GM12878 (cell line): ENCODE measurements around the gene TSPYL4. TPM values are rescaled to one million over a fixed set of nuclear protein-coding genes. Genes with fewer than 3 reads are reported as not detected.

ENCODE experiments used
- ATAC-seq: fragments of 200-7000 bp; cut with Tn5 transposase; 3 replicates; pipeline ENCODE4 v1.9.1; 2020; ENCODE audit warnings: mild to moderate bottlenecking, moderate library complexity
- BruUV-seq: library from RNA; stranded (reverse); fragments of 400-500 nt; replicated peaks from 2 replicates; lab custom pipeline; 2021; lab: Mats Ljungman, UMichigan
- CTCF ChIA-PET: fragments of 300-600 bp; sonication (Branson Sonifier 250); formaldehyde crosslinking; extraction: SDS; loops from one replicate; lab custom pipeline; 2021; ENCODE audit warnings: inconsistent platforms; lab: Yijun Ruan, JAX
- POLR2A ChIA-PET: fragments of 350-600 bp; formaldehyde crosslinking; extraction: SDS; loops from one replicate; lab custom pipeline; 2021; ENCODE audit warnings: inconsistent platforms; lab: Charles Lee
- RAD21 ChIA-PET: fragments of 300-600 bp; sonication (Branson Sonifier 250); formaldehyde crosslinking; loops from one replicate; lab custom pipeline; 2023; ENCODE audit warnings: antibody characterized with exemption; ENCODE audit not compliant: unreplicated experiment; lab: Charles Lee
- SMC1A ChIA-PET: fragments of 300-600 bp; sonication (Branson Sonifier 250); formaldehyde crosslinking; loops from one replicate; lab custom pipeline; 2023; ENCODE audit not compliant: unreplicated experiment, uncharacterized antibody; lab: Charles Lee
- DNase-seq: peaks from one replicate; pipeline ENCODE4 v3.0.0-alpha.2; 2011; ENCODE audit warnings: low read depth, low spot score
- FAIRE-seq: peaks from 3 replicates; lab custom pipeline; 2011; peaks lifted over from hg19 to GRCh38; lab: Jason Lieb, UNC
- H2AFZ ChIP-seq: 2 replicates; pipeline ENCODE4 v1.6.0; 2011; ENCODE audit warnings: low read depth, low read length, control low read depth; ENCODE audit not compliant: control insufficient read depth
- H3K27ac ChIP-seq: 2 replicates; pipeline ENCODE4 v1.5.1; 2011; ENCODE audit warnings: control low read depth; ENCODE audit not compliant: control insufficient read depth, insufficient read depth
- H3K27me3 ChIP-seq, 2 experiments: replicated peaks in 1 of 2; 2 replicates each; pipeline versions ENCODE4 v1.6.0 to v1.6.1; 2011; ENCODE audit warnings: low read length in 1 of 2; ENCODE audit not compliant: control insufficient read depth in 2 of 2, insufficient read depth in 2 of 2
- H3K36me3 ChIP-seq, 2 experiments: 2 replicates each; pipeline ENCODE4 v1.5.1; 2011; ENCODE audit warnings: low read length in 1 of 2; ENCODE audit not compliant: control insufficient read depth in 2 of 2, insufficient read depth in 2 of 2
- H3K4me1 ChIP-seq: 2 replicates; pipeline ENCODE4 v1.6.1; 2011; ENCODE audit warnings: mild to moderate bottlenecking, low read length, moderate library complexity, mixed read lengths; ENCODE audit not compliant: control insufficient read depth, insufficient read depth
- H3K4me2 ChIP-seq: 2 replicates; pipeline ENCODE4 v1.6.0; 2011; ENCODE audit warnings: control low read depth; ENCODE audit not compliant: control insufficient read depth, insufficient read depth
- H3K4me3 ChIP-seq: fragments of 200-600 bp; sonication (generic); 2 replicates; pipeline ENCODE4 v1.5.1; 2016
- H3K79me2 ChIP-seq: 2 replicates; pipeline ENCODE4 v1.6.0; 2011; ENCODE audit warnings: low read length; ENCODE audit not compliant: control insufficient read depth, insufficient read depth
- H3K9ac ChIP-seq: 2 replicates; pipeline ENCODE4 v1.8.0; 2011; ENCODE audit warnings: low read length, control low read depth, mixed read lengths; ENCODE audit not compliant: control insufficient read depth, insufficient read depth
- H3K9me3 ChIP-seq: replicated peaks from 3 replicates; pipeline ENCODE4 v1.5.1; 2011; ENCODE audit warnings: mild to moderate bottlenecking, low read length; ENCODE audit not compliant: control insufficient read depth, insufficient read depth
- H4K20me1 ChIP-seq: 2 replicates; pipeline ENCODE4 v1.6.0; 2011; ENCODE audit not compliant: control insufficient read depth, insufficient read depth
- BACH1 ChIP-seq: fragments of 450-650 bp; IDR thresholded peaks from 2 replicates; pipeline ENCODE4 v1.6.1; 2017; ENCODE audit warnings: mild to moderate bottlenecking, borderline replicate concordance
- BCL11A ChIP-seq: IDR thresholded peaks from 2 replicates; pipeline ENCODE4 v1.6.1; 2011; ENCODE audit warnings: low read depth, low read length
- FOXK2 ChIP-seq: fragments of 450-650 bp; IDR thresholded peaks from 2 replicates; pipeline ENCODE4 v1.6.1; 2017; ENCODE audit warnings: mild to moderate bottlenecking, moderate library complexity
- HDGF ChIP-seq: fragments of 450-650 bp; IDR thresholded peaks from 2 replicates; pipeline ENCODE4 v1.6.1; 2016; ENCODE audit warnings: antibody characterized with exemption
- IKZF1 ChIP-seq: fragments of 450-650 bp; conservative IDR thresholded peaks from 2 replicates; pipeline ENCODE4 v1.6.1; 2017; ENCODE audit warnings: antibody characterized with exemption, mild to moderate bottlenecking
- MEF2B ChIP-seq: fragments of 450-650 bp; IDR thresholded peaks from 2 replicates; pipeline ENCODE4 v1.6.1; 2018; ENCODE audit warnings: mild to moderate bottlenecking, moderate library complexity; ENCODE audit not compliant: partially characterized antibody, poor library complexity, severe bottlenecking
- MXI1 ChIP-seq: fragments of 150-350 bp; IDR thresholded peaks from 2 replicates; pipeline ENCODE4 v1.6.1; 2011; ENCODE audit warnings: low read depth, mild to moderate bottlenecking, inconsistent platforms, low read length, improper control_type of control experiment
- NFXL1 ChIP-seq: fragments of 450-650 bp; IDR thresholded peaks from 2 replicates; pipeline ENCODE4 v1.6.1; 2017; ENCODE audit warnings: antibody characterized with exemption, mild to moderate bottlenecking, borderline replicate concordance
- NR2C1 ChIP-seq: fragments of 450-650 bp; IDR thresholded peaks from 2 replicates; pipeline ENCODE4 v1.6.1; 2017; ENCODE audit warnings: antibody characterized with exemption, mild to moderate bottlenecking, moderate library complexity
- PAX8 ChIP-seq: fragments of 450-650 bp; IDR thresholded peaks from 2 replicates; pipeline ENCODE4 v1.6.1; 2017; ENCODE audit warnings: mild to moderate bottlenecking, moderate library complexity
- POLR2AphosphoS5 ChIP-seq: IDR thresholded peaks from 2 replicates; pipeline ENCODE4 v1.6.1; 2011; ENCODE audit warnings: mild to moderate bottlenecking, low read length, inconsistent platforms
- SIX5 ChIP-seq: IDR thresholded peaks from 2 replicates; pipeline ENCODE4 v1.6.1; 2011; ENCODE audit warnings: mild to moderate bottlenecking, low read depth, low read length, moderate library complexity; ENCODE audit not compliant: severe bottlenecking
- SREBF1 ChIP-seq: IDR thresholded peaks from 2 replicates; pipeline ENCODE4 v1.6.1; 2012; ENCODE audit warnings: mild to moderate bottlenecking, low read length
- ZNF592 ChIP-seq: fragments of 450-650 bp; IDR thresholded peaks from 2 replicates; pipeline ENCODE4 v1.6.1; 2017; ENCODE audit warnings: mild to moderate bottlenecking, moderate library complexity
- ZNF622 ChIP-seq: fragments of 450-650 bp; IDR thresholded peaks from 2 replicates; pipeline ENCODE4 v1.6.1; 2017; ENCODE audit warnings: mild to moderate bottlenecking, inconsistent platforms
- WGBS: methylation state at CpG from one replicate; pipeline ENCODE4 v1.1.6; 2016; ENCODE audit warnings: low lambda C conversion rate; ENCODE audit not compliant: insufficient replicate concordance, insufficient coverage; ENCODE audit errors: missing lambda C conversion rate; 5-methylcytosine and 5-hydroxymethylcytosine counted together
- in situ Hi-C: fragments of 300-500 bp; cut with MboI; formaldehyde crosslinking; loops from 9 replicates; pipeline ENCODE4 v1.14.3; 2018; ENCODE audit warnings: mixed read lengths
- intact Hi-C: fragments of 100-400 bp; cut with micrococcal nuclease; formaldehyde crosslinking; loops from one replicate; pipeline ENCODE4 v1.14.2; 2022; ENCODE audit not compliant: unreplicated experiment
- polyA plus RNA-seq, 11 experiments: library from polyadenylated mRNA; depleted of rRNA in 4 of 11; unstranded in 6 of 11; stranded (reverse) in 5 of 11; fragments of >200 nt; fragmentation: Nextera tagmentation in 4 of 11; fragmentation: Illumina TruSeq in 1 of 11; extraction: Ambion mirVana in 4 of 11; extraction: Trizol in 1 of 11; gene quantifications; 1 replicate in 1 of 11; 2 replicates in 10 of 11; pipeline versions ENCODE4 v1.2.1 to v1.2.3, GENCODE V29; 2011 to 2016; ENCODE audit warnings: inconsistent platforms in 2 of 11, missing spikeins in 2 of 11, low read depth in 1 of 11
- total RNA-seq, 4 experiments: library from RNA; depleted of rRNA in 3 of 4; stranded (reverse); fragments of >200 nt in 3 of 4; fragmentation: Illumina TruSeq in 1 of 4; extraction: Trizol in 1 of 4; gene quantifications; 2 replicates each; pipeline versions ENCODE4 v1.2.1 to v1.2.3, GENCODE V29; 2013 to 2021
- TF ChIP-seq, protein P1 (sequence below): fragments of 450-650 bp; conservative IDR thresholded peaks from 2 replicates; pipeline ENCODE4 v1.6.1; 2017; ENCODE audit warnings: mild to moderate bottlenecking, moderate library complexity
- TF ChIP-seq, protein P2 (sequence below): IDR thresholded peaks from 2 replicates; pipeline ENCODE4 v1.6.1; 2012; ENCODE audit warnings: low read depth, low read length, improper control_type of control experiment

TSPYL4 gene
- total and polyA plus RNA-seq, 10 of the 15 experiments (the other 5 are each of a cell fraction or from before 2014, with no cell fraction given), result 1.5 to 27.6 (median 20.0) TPM

DNA sequence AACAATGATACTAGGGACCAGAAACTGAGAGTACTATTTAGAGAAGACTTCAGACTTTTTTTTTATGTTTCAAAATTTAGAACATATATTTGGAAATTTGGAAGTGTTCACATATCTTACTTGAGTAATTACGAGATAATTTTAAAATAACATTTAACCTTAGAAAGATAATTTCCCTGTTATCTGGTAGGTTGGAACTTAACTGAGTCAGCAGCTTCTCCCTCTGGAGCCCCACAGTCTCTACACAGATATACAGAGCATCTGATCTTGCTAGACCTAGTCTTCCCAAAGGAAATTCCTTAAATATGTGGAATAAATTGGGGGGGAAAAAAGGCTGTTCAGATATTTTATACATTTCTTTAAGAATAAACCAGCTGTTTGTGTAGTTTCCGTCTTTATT lies 48.6 kb downstream of the TSPYL4 start:
- H3K4me2 ChIP-seq, result no peak overlapping the region

More for the DNA sequence above, 48.6 kb downstream of the TSPYL4 start:
- Histone ChIP-seq H3K27me3 (no peaks in the 10 kb centered on the region), H3K4me3 (no peak overlapping the region), H4K20me1 (no peaks in the 10 kb centered on the region), H2AFZ (no peak overlapping the region), H3K79me2 (no peaks in the 10 kb centered on the region), H3K9ac (no peak overlapping the region), H3K9me3 (no peaks in the 10 kb centered on the region), H3K27ac (no peak overlapping the region), H3K36me3 (no peaks in the 10 kb centered on the region; a peak in 1 of 4 replicates), H3K4me1 (no peaks in the 10 kb centered on the region; the same call in 1 of the 2 replicates)
- no TSS peak for BruUV-seq
- POLR2A ChIA-PET, result interaction anchor here (0.5 kb wide), 1 partner anchor 366 kb away, joined by 3 read pairs; no protein-coding TSS in a partner anchor
- FAIRE-seq, result no peak
- DNase-seq, result no peak
- SMC1A ChIA-PET, result interaction anchor here (1.1 to 1.6 kb wide), 2 partner anchors 20 to 145 kb away, joined by 3 to 4 read pairs; no protein-coding TSS in a partner anchor
- CTCF ChIA-PET, result interaction anchor here (0.8 to 1.4 kb wide), 3 partner anchors 9 to 13 kb away, joined by 3 read pairs; no protein-coding TSS in a partner anchor
- no peak for ATAC-seq
- in situ Hi-C loops, result no loop called here
- WGBS, result 94% methylated on average over 2 of the region's 2 CpGs
- RAD21 ChIA-PET, result no interaction called here
- TF ChIP-seq POLR2AphosphoS5, result no peak
- TF ChIP-seq MEF2B, result no peak
- TF ChIP-seq ZNF622, result no peak
- TF ChIP-seq SREBF1, result no peak
- TF ChIP-seq HDGF, result no peak
- TF ChIP-seq MXI1, result no peak
- TF ChIP-seq, protein P1, sequence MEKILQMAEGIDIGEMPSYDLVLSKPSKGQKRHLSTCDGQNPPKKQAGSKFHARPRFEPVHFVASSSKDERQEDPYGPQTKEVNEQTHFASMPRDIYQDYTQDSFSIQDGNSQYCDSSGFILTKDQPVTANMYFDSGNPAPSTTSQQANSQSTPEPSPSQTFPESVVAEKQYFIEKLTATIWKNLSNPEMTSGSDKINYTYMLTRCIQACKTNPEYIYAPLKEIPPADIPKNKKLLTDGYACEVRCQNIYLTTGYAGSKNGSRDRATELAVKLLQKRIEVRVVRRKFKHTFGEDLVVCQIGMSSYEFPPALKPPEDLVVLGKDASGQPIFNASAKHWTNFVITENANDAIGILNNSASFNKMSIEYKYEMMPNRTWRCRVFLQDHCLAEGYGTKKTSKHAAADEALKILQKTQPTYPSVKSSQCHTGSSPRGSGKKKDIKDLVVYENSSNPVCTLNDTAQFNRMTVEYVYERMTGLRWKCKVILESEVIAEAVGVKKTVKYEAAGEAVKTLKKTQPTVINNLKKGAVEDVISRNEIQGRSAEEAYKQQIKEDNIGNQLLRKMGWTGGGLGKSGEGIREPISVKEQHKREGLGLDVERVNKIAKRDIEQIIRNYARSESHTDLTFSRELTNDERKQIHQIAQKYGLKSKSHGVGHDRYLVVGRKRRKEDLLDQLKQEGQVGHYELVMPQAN, result no peak
- no peak for TF ChIP-seq PAX8
- no peak for TF ChIP-seq BCL11A
- no peak for TF ChIP-seq NFXL1
- TF ChIP-seq, protein P2, sequence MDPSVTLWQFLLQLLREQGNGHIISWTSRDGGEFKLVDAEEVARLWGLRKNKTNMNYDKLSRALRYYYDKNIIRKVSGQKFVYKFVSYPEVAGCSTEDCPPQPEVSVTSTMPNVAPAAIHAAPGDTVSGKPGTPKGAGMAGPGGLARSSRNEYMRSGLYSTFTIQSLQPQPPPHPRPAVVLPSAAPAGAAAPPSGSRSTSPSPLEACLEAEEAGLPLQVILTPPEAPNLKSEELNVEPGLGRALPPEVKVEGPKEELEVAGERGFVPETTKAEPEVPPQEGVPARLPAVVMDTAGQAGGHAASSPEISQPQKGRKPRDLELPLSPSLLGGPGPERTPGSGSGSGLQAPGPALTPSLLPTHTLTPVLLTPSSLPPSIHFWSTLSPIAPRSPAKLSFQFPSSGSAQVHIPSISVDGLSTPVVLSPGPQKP, result no peak
- no peak for TF ChIP-seq SIX5
- TF ChIP-seq FOXK2, result no peak
- no peak for TF ChIP-seq ZNF592
- no peak for TF ChIP-seq IKZF1
- TF ChIP-seq NR2C1, result no peak
- TF ChIP-seq BACH1, result no peak
- intact Hi-C loops, result no loop called here
